ENCODE measurements around the gene CCDC91.

DNA sequence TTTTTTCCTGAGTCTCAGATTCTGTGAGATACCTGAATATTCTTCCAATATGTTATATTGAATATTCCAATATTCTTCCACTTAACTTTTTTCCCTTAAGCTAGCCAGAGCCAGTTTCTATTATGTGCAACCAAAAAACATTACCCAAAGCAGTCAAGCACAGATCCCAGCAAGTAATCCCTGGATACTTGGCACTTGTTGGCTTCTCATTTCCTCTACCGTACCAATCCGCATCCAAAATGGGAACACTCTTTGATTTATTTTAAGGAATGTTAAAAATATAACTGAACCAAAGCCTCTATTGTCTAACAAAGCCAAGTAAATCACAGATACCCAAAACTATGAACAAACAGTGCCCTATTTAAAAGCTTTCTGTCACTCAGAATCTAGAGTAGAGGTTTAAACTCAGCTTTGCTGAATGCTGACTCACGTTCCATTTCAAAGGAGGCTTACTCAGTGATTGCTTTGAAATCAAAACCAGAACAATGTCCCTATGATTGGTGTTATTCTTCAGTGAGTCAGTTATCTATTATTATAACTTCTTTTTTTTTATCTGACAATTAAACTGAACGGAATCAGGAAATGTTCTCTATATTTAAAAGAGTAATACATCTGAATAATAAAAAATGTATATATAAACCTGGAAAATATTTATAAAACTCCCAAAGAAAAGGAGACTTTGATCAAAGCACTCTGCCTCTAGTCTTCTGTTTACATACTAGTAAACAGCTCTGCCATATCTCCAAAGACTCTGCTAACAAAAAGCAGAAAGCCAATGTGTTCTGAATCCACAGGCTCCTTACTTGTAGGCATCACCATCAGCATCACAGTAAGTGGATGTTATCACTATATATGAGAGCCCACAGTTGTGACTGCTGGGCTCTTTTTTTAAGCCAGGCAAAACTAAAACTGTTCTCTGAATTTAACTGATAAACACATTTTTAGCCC is 360.8 kb downstream of the CCDC91 start:
- TF ChIP-seq, protein P1, sequence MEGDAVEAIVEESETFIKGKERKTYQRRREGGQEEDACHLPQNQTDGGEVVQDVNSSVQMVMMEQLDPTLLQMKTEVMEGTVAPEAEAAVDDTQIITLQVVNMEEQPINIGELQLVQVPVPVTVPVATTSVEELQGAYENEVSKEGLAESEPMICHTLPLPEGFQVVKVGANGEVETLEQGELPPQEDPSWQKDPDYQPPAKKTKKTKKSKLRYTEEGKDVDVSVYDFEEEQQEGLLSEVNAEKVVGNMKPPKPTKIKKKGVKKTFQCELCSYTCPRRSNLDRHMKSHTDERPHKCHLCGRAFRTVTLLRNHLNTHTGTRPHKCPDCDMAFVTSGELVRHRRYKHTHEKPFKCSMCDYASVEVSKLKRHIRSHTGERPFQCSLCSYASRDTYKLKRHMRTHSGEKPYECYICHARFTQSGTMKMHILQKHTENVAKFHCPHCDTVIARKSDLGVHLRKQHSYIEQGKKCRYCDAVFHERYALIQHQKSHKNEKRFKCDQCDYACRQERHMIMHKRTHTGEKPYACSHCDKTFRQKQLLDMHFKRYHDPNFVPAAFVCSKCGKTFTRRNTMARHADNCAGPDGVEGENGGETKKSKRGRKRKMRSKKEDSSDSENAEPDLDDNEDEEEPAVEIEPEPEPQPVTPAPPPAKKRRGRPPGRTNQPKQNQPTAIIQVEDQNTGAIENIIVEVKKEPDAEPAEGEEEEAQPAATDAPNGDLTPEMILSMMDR (IDR thresholded peaks at IDR 0.05; ENCODE audit: insufficient read depth, low read length, poor library complexity, severe bottlenecking) = no peak
- TF ChIP-seq EZH2phosphoT487 (conservative IDR thresholded peaks at IDR 0.05; ENCODE audit: low read length) = no peak

Measured in SU-DHL-6 (cell line).